GDM1 (cell line): ENCODE results near the gene KCTD11.
"Not testable (repeated sequence)": the region's sequence is repeated elsewhere in the genome, so short reads cannot be mapped to it uniquely, and the experiment has no call there.

Source experiments
- DNase-seq: peaks from one replicate; lab custom pipeline; 2025; lab: John Stamatoyannopoulos, UW

Gene KCTD11

GRCh38 chr17:7346761-7347614 is 5.0 kb upstream of the KCTD11 start:
- DNase-seq, result no peak

- DNase-seq, result no peak
Measured at GRCh38 chr17:7347630-7348477, 4.1 kb upstream of the KCTD11 start.

- DNase-seq, result no peak
Measured at GRCh38 chr17:7348478-7349242, 3.3 kb upstream of the KCTD11 start.

- DNase-seq, result no peak
Measured at GRCh38 chr17:7352503-7352889, 534 bp downstream of the KCTD11 start.

GRCh38 chr17:7352910-7353635 is 1.1 kb downstream of the KCTD11 start:
- no peak for DNase-seq

- no peak for DNase-seq
Measured at GRCh38 chr17:7354262-7354843, 2.4 kb downstream of the KCTD11 start.

GRCh38 chr17:7355053-7355452 is 3.1 kb downstream of the KCTD11 start, which contains the start of gene TMEM95:
Gene TMEM95 (plus strand): TSS chr17:7355156. CDS start chr17:7355205, 49 bp downstream.
- no peak for DNase-seq

GRCh38 chr17:7355573-7355972 is 3.6 kb downstream of the KCTD11 start:
- DNase-seq, result no peak

GRCh38 chr17:7356072-7356549 is 4.1 kb downstream of the KCTD11 start:
- peak; percentile 74 for DNase-seq

- no peak for DNase-seq
Measured at GRCh38 chr17:7356756-7357155, 4.8 kb downstream of the KCTD11 start.

- no peak for DNase-seq
Measured at GRCh38 chr17:7357381-7357780, 5.4 kb downstream of the KCTD11 start.

- DNase-seq, result no peak
Measured at GRCh38 chr17:7361906-7362305, 9.9 kb downstream of the KCTD11 start.

- DNase-seq, result no peak
Measured at GRCh38 chr17:7363311-7363710, 11.3 kb downstream of the KCTD11 start.

- not testable (repeated sequence) for DNase-seq
Measured at GRCh38 chr17:7365963-7366362, 14.0 kb downstream of the KCTD11 start.

GRCh38 chr17:7367083-7367482 is 15.1 kb downstream of the KCTD11 start:
- DNase-seq, result no peak

GRCh38 chr17:7367918-7368598 is 16.1 kb downstream of the KCTD11 start:
- no peak for DNase-seq

GRCh38 chr17:7368599-7368994 is 16.6 kb downstream of the KCTD11 start:
- DNase-seq, result not testable (repeated sequence)

GRCh38 chr17:7369825-7370224 is 17.9 kb downstream of the KCTD11 start:
- no peak for DNase-seq

GRCh38 chr17:7370853-7371252 is 18.9 kb downstream of the KCTD11 start:
- DNase-seq, result no peak

- DNase-seq, result no peak
Measured at GRCh38 chr17:7374353-7374752, 22.4 kb downstream of the KCTD11 start.
